GM12878 (cell line): Measurements from ENCODE around the gene COL16A1. TPM values are rescaled to one million over a fixed set of nuclear protein-coding genes. Genes with fewer than 3 reads are reported as not detected.

Experiments used
- ATF7 ChIP-seq: fragments of 450-650 bp; IDR thresholded peaks from 2 replicates; pipeline ENCODE4 v1.6.1; 2016; ENCODE audit warnings: low read depth, mild to moderate bottlenecking
- BHLHE40 ChIP-seq, 2 experiments: fragments of 450-650 bp in 1 of 2; IDR thresholded peaks; 2 replicates each; pipeline ENCODE4 v1.6.1; 2011 to 2017; ENCODE audit warnings: low read depth in 2 of 2, borderline replicate concordance in 1 of 2, improper control_type of control experiment in 1 of 2, low read length in 1 of 2, mild to moderate bottlenecking in 1 of 2
- DPF2 ChIP-seq: fragments of 450-650 bp; IDR thresholded peaks from 2 replicates; pipeline ENCODE4 v1.6.1; 2017; ENCODE audit warnings: mild to moderate bottlenecking
- EED ChIP-seq: sonication (generic); IDR thresholded peaks from 2 replicates; pipeline ENCODE4 v1.6.1; 2016; ENCODE audit warnings: antibody characterized with exemption, low read depth
- EGR1 ChIP-seq, 2 experiments: IDR thresholded peaks; 1 replicate in 1 of 2; 2 replicates in 1 of 2; pipeline ENCODE4 v1.6.1; 2011 to 2012; ENCODE audit warnings: low read depth in 2 of 2, low read length in 2 of 2, borderline replicate concordance in 1 of 2, mild to moderate bottlenecking in 1 of 2, moderate library complexity in 1 of 2
- GATAD2B ChIP-seq: fragments of 450-650 bp; conservative IDR thresholded peaks from 2 replicates; pipeline ENCODE4 v1.6.1; 2017; ENCODE audit warnings: low read depth, mild to moderate bottlenecking, moderate library complexity
- MLLT1 ChIP-seq: fragments of 450-650 bp; IDR thresholded peaks from 2 replicates; pipeline ENCODE4 v1.6.1; 2016; ENCODE audit warnings: mild to moderate bottlenecking
- MXI1 ChIP-seq: fragments of 150-350 bp; IDR thresholded peaks from 2 replicates; pipeline ENCODE4 v1.6.1; 2011; ENCODE audit warnings: low read depth, mild to moderate bottlenecking, inconsistent platforms, low read length, improper control_type of control experiment
- NR2C2 ChIP-seq: IDR thresholded peaks from 2 replicates; pipeline ENCODE4 v1.6.1; 2011; ENCODE audit warnings: borderline replicate concordance, low read depth; ENCODE audit not compliant: control insufficient read depth, insufficient read length
- NR2F1 ChIP-seq: fragments of 450-650 bp; conservative IDR thresholded peaks from 2 replicates; pipeline ENCODE4 v1.6.1; 2017; ENCODE audit warnings: mild to moderate bottlenecking
- PAX8 ChIP-seq: fragments of 450-650 bp; IDR thresholded peaks from 2 replicates; pipeline ENCODE4 v1.6.1; 2017; ENCODE audit warnings: mild to moderate bottlenecking, moderate library complexity
- RAD51 ChIP-seq: fragments of 450-650 bp; IDR thresholded peaks from 2 replicates; pipeline ENCODE4 v1.6.1; 2016; ENCODE audit warnings: moderate library complexity, mild to moderate bottlenecking, inconsistent platforms
- SREBF1 ChIP-seq: IDR thresholded peaks from 2 replicates; pipeline ENCODE4 v1.6.1; 2012; ENCODE audit warnings: mild to moderate bottlenecking, low read length
- TCF12 ChIP-seq: IDR thresholded peaks from 2 replicates; pipeline ENCODE4 v1.6.1; 2011; ENCODE audit warnings: low read depth, mild to moderate bottlenecking, low read length
- YY1 ChIP-seq: IDR thresholded peaks from 2 replicates; pipeline ENCODE4 v1.6.1; 2011; ENCODE audit warnings: low read depth, mild to moderate bottlenecking, low read length
- ZBED1 ChIP-seq: IDR thresholded peaks from 2 replicates; pipeline ENCODE4 v1.6.1; 2016; ENCODE audit warnings: borderline replicate concordance
- ZBTB33 ChIP-seq: fragments of 450-650 bp; IDR thresholded peaks from 2 replicates; pipeline ENCODE4 v1.6.1; 2017; ENCODE audit warnings: mild to moderate bottlenecking
- ZZZ3 ChIP-seq: IDR thresholded peaks from 2 replicates; pipeline ENCODE4 v1.6.1; 2011; ENCODE audit warnings: low read depth; ENCODE audit not compliant: control insufficient read depth, insufficient read length
- polyA plus RNA-seq, 11 experiments: library from polyadenylated mRNA; depleted of rRNA in 4 of 11; unstranded in 6 of 11; stranded (reverse) in 5 of 11; fragments of >200 nt; fragmentation: Nextera tagmentation in 4 of 11; fragmentation: Illumina TruSeq in 1 of 11; extraction: Ambion mirVana in 4 of 11; extraction: Trizol in 1 of 11; gene quantifications; 1 replicate in 1 of 11; 2 replicates in 10 of 11; pipeline versions ENCODE4 v1.2.1 to v1.2.3, GENCODE V29; 2011 to 2016; ENCODE audit warnings: inconsistent platforms in 2 of 11, missing spikeins in 2 of 11, low read depth in 1 of 11
- total RNA-seq, 4 experiments: library from RNA; depleted of rRNA in 3 of 4; stranded (reverse); fragments of >200 nt in 3 of 4; fragmentation: Illumina TruSeq in 1 of 4; extraction: Trizol in 1 of 4; gene quantifications; 2 replicates each; pipeline versions ENCODE4 v1.2.1 to v1.2.3, GENCODE V29; 2013 to 2021

COL16A1 gene
- total and polyA plus RNA-seq, 10 of the 15 experiments (the other 5 are each of a cell fraction or from before 2014, with no cell fraction given) = 0.02 to 3.7 (median 0.59) TPM

- TF ChIP-seq GATAD2B (peak; percentile 80), PAX8 (peak; percentile 61; the same call in 1 of the 2 replicates), BHLHE40 (IDR thresholded peaks at IDR 0.05; ENCODE audit: borderline replicate concordance in 1 of 2, low read depth in 2 of 2, low read length in 1 of 2) (peak; percentile 79 to 92), RAD51 (peak; percentile 80), DPF2 (peak; percentile 65), YY1 (0 out of 2 replicates have a peak, but pooled peaks have one; percentile 7), ZZZ3 (no peak), NR2F1 (0 out of 2 replicates have a peak, but pooled peaks have one; percentile 49), ZBTB33 (peak; percentile 94), SREBF1 (no peak), TCF12 (0 out of 2 replicates have a peak, but pooled peaks have one; percentile 23), MXI1 (no peak), EGR1 (IDR thresholded peaks at IDR 0.05; ENCODE audit: borderline replicate concordance in 1 of 2, low read depth in 2 of 2, low read length in 2 of 2) (peak in 1 of 2 experiments; percentile 44; a peak in 1 of 3 replicates), MLLT1 (peak; percentile 46; the same call in 1 of the 2 replicates), NR2C2 (no peak), ATF7 (peak; percentile 42; the same call in 1 of the 2 replicates), EED (0 out of 2 replicates have a peak, but pooled peaks have one; percentile 20), ZBED1 (no peak)
Measured at GRCh38 chr1:31699341-31699891, 4.4 kb downstream of the COL16A1 start (continued).
